Adipocyte (in vitro differentiated cells): Measurements from ENCODE around the gene OPN1LW.
"Not testable (repeated sequence)": the region's sequence is repeated elsewhere in the genome, so short reads cannot be mapped to it uniquely, and the experiment has no call there.

ENCODE experiments used
- DNase-seq: peaks from one replicate; pipeline ENCODE4 v3.0.0-alpha.2; 2015; ENCODE audit warnings: low read depth
- H3K27me3 ChIP-seq: replicated peaks from 2 replicates; pipeline ENCODE4 v1.7.0; 2013; ENCODE audit warnings: mild to moderate bottlenecking, low read length, moderate library complexity; ENCODE audit not compliant: control insufficient read depth, insufficient read depth
- H3K36me3 ChIP-seq: 2 replicates; pipeline ENCODE4 v1.7.0; 2013; ENCODE audit warnings: low read length, mild to moderate bottlenecking, moderate library complexity; ENCODE audit not compliant: control insufficient read depth, insufficient read depth, severe bottlenecking
- H3K4me1 ChIP-seq: 2 replicates; pipeline ENCODE4 v1.7.0; 2013; ENCODE audit warnings: mild to moderate bottlenecking, low read length, moderate library complexity; ENCODE audit not compliant: control insufficient read depth, insufficient read depth
- H3K4me3 ChIP-seq: 2 replicates; pipeline ENCODE4 v1.7.0; 2013; ENCODE audit warnings: mild to moderate bottlenecking, low read length, moderate library complexity
- H3K9ac ChIP-seq: 2 replicates; pipeline ENCODE4 v1.7.0; 2013; ENCODE audit warnings: mild to moderate bottlenecking, low read length, moderate library complexity
- H3K9me3 ChIP-seq: 2 replicates; pipeline ENCODE4 v1.7.0; 2013; ENCODE audit warnings: mild to moderate bottlenecking, low read length, moderate library complexity; ENCODE audit not compliant: control insufficient read depth

Gene OPN1LW

GRCh38 chrX:154135458-154136229, 8.4 kb upstream of the OPN1LW start:
- Histone ChIP-seq H3K4me1 (no peaks in the 10 kb centered on the region), H3K27me3 (peaks cover 24% of the 10 kb centered on the region), H3K9me3 (no peaks in the 10 kb centered on the region), H3K9ac (no peak overlapping the region), H3K4me3 (no peak overlapping the region), H3K36me3 (no peaks in the 10 kb centered on the region)
- no peak for DNase-seq

GRCh38 chrX:154136627-154137161, 7.3 kb upstream of the OPN1LW start:
- Histone ChIP-seq H3K9me3 (no peaks in the 10 kb centered on the region), H3K9ac (peak overlapping the region; percentile 52), H3K4me1 (no peaks in the 10 kb centered on the region), H3K4me3 (peak overlapping the region; percentile 42), H3K27me3 (peaks cover 26% of the 10 kb centered on the region), H3K36me3 (no peaks in the 10 kb centered on the region)
- DNase-seq, result peak; percentile 77

- peaks cover 22% of the 10 kb centered on the region for H3K27me3 ChIP-seq
- no peak for DNase-seq
- H3K9me3 ChIP-seq, result peaks cover 3% of the 10 kb centered on the region
- no peaks in the 10 kb centered on the region for H3K4me1 ChIP-seq
- H3K36me3 ChIP-seq, result no peaks in the 10 kb centered on the region
- no peak overlapping the region for H3K4me3 ChIP-seq
- no peak overlapping the region for H3K9ac ChIP-seq
Observed at GRCh38 chrX:154138857-154139256, 5.2 kb upstream of the OPN1LW start.

DNA sequence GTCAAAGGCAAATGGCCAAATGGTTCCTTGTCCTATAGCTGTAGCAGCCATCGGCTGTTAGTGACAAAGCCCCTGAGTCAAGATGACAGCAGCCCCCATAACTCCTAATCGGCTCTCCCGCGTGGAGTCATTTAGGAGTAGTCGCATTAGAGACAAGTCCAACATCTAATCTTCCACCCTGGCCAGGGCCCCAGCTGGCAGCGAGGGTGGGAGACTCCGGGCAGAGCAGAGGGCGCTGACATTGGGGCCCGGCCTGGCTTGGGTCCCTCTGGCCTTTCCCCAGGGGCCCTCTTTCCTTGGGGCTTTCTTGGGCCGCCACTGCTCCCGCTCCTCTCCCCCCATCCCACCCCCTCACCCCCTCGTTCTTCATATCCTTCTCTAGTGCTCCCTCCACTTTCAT, 3.8 kb upstream of the OPN1LW start:
- Histone ChIP-seq H3K4me1 (no peaks in the 10 kb centered on the region), H3K27me3 (peaks cover 19% of the 10 kb centered on the region), H3K4me3 (no peak overlapping the region), H3K36me3 (no peaks in the 10 kb centered on the region), H3K9ac (no peak overlapping the region), H3K9me3 (peaks cover 3% of the 10 kb centered on the region)
- no peak for DNase-seq

- H3K36me3 ChIP-seq, result no peaks in the 10 kb centered on the region
- no peaks in the 10 kb centered on the region for H3K4me1 ChIP-seq
- peaks cover 3% of the 10 kb centered on the region for H3K9me3 ChIP-seq
- peaks cover 15% of the 10 kb centered on the region for H3K27me3 ChIP-seq
- no peak overlapping the region for H3K9ac ChIP-seq
- DNase-seq, result no peak
- H3K4me3 ChIP-seq, result no peak overlapping the region
Observed at GRCh38 chrX:154140742-154141141, 3.3 kb upstream of the OPN1LW start.

DNA sequence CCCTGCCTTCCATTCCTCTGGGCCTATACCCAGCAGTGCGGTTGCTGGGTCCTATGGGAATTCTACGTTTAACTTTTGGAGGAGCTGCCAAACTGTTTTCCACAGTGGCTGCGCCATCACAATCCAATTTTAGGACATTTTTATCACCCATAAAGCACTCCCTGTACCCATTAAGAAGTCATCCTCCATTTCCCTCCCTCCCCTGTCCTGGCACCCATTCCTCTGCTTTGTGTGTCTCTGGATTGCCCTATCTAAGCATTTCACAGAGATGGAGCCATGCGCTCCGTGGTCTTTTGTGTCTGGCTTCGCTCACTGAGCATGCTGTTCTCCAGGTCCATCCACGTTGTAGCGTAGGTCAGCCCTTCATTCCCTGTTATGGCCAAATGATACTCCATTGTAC, 1.7 kb upstream of the OPN1LW start:
- no peaks in the 10 kb centered on the region for H3K4me1 ChIP-seq
- H3K9me3 ChIP-seq, result peaks cover 3% of the 10 kb centered on the region
- H3K36me3 ChIP-seq, result no peaks in the 10 kb centered on the region
- no peak for DNase-seq
- no peak overlapping the region for H3K9ac ChIP-seq
- peaks cover 13% of the 10 kb centered on the region for H3K27me3 ChIP-seq
- no peak overlapping the region for H3K4me3 ChIP-seq

DNA sequence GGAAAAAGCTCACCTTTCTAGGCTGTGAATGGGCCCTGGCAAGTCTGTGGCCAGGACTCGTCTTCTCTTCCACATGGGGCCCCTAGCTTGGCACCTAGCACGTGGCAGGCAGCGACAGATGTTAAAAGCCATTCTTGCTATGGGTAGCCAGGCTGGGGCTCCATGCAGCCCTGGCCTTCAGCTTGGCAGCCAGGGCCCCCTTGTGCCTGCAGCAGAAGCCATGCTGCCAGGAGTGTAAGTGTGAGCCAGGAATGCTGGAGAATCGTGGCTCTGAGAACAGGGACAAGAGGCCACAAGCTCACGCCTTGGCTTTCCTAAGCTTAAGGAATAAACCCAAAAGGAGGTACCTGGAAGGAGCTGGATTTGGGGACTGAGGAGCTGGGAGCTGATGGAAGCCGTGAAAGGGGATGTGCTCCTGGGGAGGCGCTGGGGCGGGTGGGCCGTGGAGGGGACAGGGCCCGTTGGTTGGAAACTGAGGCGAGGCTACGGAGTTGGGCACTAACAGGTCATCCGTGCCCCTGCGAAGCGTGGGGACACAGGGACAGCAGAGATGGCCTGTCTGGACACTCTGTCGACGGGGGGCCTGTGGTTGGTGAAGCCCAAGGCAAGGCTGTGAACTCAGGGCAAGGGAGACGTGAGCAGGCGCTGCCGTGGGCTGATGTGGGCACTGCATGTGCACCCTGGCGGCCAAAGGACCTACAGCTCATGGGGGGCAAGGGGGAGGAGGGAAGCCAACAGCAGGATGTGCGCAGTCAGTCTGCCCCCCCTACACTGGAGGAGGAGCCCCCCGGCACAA, 895 bp upstream of the OPN1LW start:
- Histone ChIP-seq H3K9me3 (peaks cover 3% of the 10 kb centered on the region), H3K36me3 (no peaks in the 10 kb centered on the region), H3K4me3 (no peak overlapping the region), H3K27me3 (peaks cover 13% of the 10 kb centered on the region), H3K9ac (no peak overlapping the region), H3K4me1 (no peaks in the 10 kb centered on the region)
- DNase-seq, result no peak

DNA sequence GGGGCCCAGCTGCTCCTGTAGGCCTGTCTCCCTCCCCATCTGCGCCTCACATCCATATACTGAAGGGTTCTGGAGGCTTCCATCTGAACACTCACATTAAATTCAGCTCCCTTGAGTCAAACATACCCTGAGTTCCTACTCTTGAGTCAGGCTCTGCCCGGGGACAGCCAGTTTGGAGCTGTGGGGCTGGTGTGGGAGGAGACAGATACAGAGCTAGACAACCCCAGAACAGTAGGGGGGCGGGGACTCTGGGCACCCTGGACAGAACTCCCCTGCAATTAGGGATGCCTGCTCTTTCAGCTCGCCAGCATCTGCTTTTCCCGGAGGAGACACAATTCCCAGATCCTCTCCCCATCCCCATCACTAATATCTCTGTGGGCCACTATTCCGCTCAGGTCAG, 7.0 kb downstream of the OPN1LW start:
- H3K36me3 ChIP-seq, H3K9me3 ChIP-seq, H3K9ac ChIP-seq, H3K4me1 ChIP-seq, DNase-seq, H3K4me3 ChIP-seq, H3K27me3 ChIP-seq: not testable (repeated sequence)

GRCh38 chrX:154156221-154156620, 12.2 kb downstream of the OPN1LW start:
- not testable (repeated sequence) for H3K4me1 ChIP-seq, H3K9me3 ChIP-seq, H3K4me3 ChIP-seq, H3K36me3 ChIP-seq, H3K9ac ChIP-seq, H3K27me3 ChIP-seq, DNase-seq

- not testable (repeated sequence) for H3K4me1 ChIP-seq, DNase-seq, H3K36me3 ChIP-seq, H3K9me3 ChIP-seq, H3K27me3 ChIP-seq, H3K9ac ChIP-seq, H3K4me3 ChIP-seq
Observed at GRCh38 chrX:154157207-154157606, 13.2 kb downstream of the OPN1LW start.

- H3K4me3 ChIP-seq, H3K9ac ChIP-seq, DNase-seq, H3K9me3 ChIP-seq, H3K27me3 ChIP-seq, H3K4me1 ChIP-seq, H3K36me3 ChIP-seq: not testable (repeated sequence)
Observed at GRCh38 chrX:154159345-154159744, 15.3 kb downstream of the OPN1LW start.
